PFSK-1 (cell line): ENCODE results near the gene NKX6-1.

Source experiments
- FOXP2 ChIP-seq: optimal IDR thresholded peaks from 2 replicates; pipeline ENCODE3; 2011; ENCODE audit warnings: borderline replicate concordance, control low read depth, inconsistent platforms; ENCODE audit not compliant: insufficient read depth; ENCODE audit errors: extremely low read length, extremely low read depth
- POLR2AphosphoS5 ChIP-seq: IDR thresholded peaks from 2 replicates; pipeline ENCODE4 v1.6.1; 2012; ENCODE audit warnings: low read depth, mild to moderate bottlenecking, control low read depth, low read length, moderate library complexity
- REST ChIP-seq, 2 experiments: IDR thresholded peaks; 2 replicates each; pipeline versions ENCODE4 v1.6.1 to v1.8.0; 2011 to 2012; ENCODE audit warnings: low read depth in 2 of 2, low read length in 2 of 2, control low read depth in 1 of 2, inconsistent platforms in 1 of 2, mild to moderate bottlenecking in 1 of 2, moderate library complexity in 1 of 2; ENCODE audit not compliant: insufficient read depth in 1 of 2
- SIN3A ChIP-seq: IDR thresholded peaks from 2 replicates; pipeline ENCODE4 v1.6.1; 2012; ENCODE audit warnings: mild to moderate bottlenecking, low read length, moderate library complexity, borderline replicate concordance; ENCODE audit not compliant: insufficient read depth
- TAF1 ChIP-seq: IDR thresholded peaks from 2 replicates; pipeline ENCODE4 v1.6.1; 2012; ENCODE audit warnings: low read length, control low read depth, borderline replicate concordance; ENCODE audit not compliant: insufficient read depth

- TF ChIP-seq POLR2AphosphoS5 (no peak), REST (IDR thresholded peaks at IDR 0.05; ENCODE audit: insufficient read depth in 1 of 2, low read depth in 2 of 2, low read length in 2 of 2) (no peak), SIN3A (no peak), TAF1 (no peak), FOXP2 (no peak)
These were observed 25.0 kb downstream of the NKX6-1 start for GRCh38 chr4:84474107-84474506.
